HG02852 (cell line): ENCODE results near the gene CCDC136.
A peak's percentile ranks its signal among the peaks of the same experiment; 100 is the strongest.

Experiments
- ATAC-seq: cut with Tn5 transposase; IDR thresholded peaks from one replicate; pipeline ENCODE4 v1.9.1; 2021; ENCODE audit warnings: mild to moderate bottlenecking, moderate library complexity; ENCODE audit not compliant: unreplicated experiment

CCDC136 gene

DNA sequence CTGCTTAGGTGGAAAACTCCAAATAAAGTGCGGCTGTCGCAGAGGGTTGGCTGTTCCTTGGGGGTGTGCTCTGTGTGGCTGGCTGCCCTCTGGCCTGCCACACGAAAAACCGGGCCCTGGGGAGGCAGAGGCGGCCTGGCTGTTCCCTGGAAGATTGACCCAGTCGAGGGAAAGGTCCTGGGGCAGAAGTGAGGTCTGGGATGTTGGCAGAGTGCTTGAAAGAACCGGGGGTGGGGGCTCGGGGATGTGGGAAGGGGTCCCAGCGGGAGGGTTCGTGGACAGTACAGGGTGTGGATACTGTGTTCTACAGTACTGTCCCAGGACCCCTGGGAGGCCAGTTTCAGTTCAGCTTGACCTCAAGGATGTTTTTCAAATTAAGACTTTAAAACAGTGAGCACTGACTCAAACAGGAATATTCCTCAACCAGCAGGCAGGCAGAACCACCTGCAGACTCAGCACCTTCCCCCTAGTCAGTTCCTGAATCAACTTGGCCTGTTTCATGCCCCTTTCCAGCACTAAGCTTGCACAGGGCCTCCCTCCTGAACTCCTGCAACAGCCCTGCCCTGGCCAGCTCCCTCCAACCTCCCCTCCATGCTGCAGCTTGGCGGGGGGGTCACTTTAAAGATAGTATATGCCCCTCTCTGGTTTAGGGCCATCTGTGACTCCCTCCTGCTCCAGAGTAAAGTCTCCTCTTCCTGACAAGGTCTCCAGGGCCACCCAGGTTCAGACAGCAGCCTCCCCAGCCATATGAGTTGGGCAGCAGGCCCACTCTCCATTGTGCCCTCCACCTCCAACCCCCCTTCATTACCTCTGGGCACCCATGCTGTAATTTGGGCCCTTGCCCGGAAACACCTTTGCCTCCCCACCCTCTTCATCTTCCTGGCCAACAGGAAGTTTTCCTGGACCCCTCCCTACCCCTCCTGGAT lies 67.7 kb downstream of the CCDC136 start:
- no peak for ATAC-seq

DNA sequence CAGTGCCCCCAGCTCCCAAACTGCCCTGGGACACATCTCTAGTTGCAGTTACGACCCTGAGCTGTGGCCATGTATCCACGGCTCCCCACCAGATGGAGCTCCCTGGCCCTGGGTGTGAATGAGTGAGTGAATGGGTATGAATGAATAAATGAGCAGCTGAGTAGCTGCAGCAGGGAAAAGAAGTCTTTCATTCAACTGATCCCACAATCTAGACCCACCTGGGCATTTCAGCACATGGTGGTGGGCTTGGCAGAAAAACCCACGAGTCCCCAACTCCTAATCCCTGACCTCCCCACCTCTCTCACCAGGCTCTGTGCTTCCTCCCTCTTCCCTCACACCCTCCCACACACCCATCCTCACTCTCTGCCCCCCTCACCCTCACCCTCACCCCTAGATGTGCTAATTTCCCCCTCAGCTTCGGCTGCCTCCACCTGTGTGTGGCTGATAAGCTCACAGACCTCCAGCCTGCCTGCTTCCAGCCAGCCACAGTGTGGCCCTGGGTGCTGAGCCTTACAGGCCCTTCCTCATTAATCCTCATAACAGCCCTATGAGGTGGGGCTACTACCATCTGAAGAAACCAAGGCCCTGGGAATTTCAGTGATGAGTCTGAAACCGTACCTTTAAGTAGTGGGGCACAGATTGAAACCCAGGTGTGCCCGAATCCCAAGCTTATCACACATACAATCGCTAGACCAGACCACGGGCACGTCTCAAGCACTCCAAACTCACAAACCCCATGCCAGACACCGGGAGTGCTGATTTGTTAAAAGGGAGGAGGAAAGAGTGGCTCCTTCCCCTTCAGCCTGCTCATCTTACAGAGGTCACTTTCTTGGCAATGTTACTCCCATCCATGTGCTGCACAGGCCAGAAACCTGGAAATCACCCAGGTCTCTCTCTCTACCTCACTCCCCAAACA lies 68.6 kb downstream of the CCDC136 start:
- no peak for ATAC-seq

DNA sequence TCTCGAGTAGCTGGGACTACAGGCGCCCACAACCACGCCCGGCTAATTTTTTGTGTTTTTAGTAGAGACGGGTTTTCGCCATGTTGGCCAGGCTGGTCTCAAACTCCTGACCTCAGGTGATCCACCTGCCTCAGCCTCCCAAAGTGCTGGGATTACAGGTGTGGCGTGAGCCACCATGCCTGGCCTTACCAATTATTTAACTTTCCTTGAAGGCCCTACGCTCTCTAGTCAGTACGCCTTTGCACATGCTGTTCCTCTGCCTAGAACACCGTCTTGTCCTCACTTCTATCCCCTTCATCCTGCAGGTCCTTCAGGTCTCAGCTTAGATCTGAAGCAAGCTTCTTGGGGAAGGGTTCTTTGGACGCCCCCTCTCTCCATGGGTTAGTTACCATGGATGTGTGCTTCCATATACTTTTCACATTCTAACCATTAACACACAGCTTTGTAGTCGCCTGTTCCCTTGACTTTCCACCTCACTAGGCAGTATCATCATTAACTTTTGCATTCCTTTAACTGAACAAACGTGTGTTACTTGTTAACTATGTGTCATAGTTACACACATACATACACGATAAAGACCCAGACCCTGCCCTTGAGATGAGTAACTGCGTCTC lies 70.3 kb downstream of the CCDC136 start:
- ATAC-seq: no peak

DNA sequence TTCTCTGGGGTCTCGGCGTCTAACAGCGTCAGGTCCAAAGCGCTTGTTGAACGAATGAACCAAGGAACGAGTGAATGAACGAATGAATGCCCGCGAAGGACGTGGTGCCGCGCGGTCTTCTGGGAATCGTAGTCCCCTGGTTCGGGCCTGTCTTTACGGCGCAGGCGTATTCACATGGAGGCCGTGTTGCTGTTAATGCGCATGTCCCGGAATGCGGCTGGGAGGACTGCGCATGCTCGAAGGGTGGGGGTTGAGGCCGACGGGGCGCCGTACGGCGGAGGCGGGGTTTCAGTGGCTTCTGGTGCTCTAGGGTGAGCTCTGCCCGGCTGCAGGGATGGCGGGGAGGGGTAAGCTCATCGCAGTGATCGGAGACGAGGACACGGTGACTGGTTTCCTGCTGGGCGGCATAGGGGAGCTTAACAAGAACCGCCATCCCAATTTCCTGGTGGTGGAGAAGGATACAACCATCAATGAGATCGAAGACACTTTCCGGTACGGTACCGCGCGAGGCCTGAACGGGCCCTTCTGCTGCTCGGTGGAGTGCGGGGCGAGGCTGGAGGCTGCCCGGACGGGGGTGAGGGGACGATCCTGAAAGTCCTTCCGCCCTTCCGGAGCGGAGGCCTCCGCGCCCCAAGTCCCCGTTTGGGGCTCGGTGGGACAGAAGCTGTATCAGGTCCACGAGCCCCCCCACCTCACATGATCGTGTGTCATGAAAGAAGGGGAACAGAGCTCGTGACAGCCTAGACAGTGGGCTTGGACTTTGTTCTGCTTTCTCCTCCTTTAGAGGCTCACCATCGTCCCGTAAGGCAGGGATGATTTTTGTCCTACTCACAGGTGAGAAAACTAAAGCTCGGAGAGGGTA lies 71.0 kb downstream of the CCDC136 start, which contains the start of gene ATP6V1F:
ATP6V1F (plus strand) TSS at position 286 of the 862 bp plus-strand sequence; CDS start at position 335, 49 bp downstream.
- ATAC-seq: peak; percentile 84

DNA sequence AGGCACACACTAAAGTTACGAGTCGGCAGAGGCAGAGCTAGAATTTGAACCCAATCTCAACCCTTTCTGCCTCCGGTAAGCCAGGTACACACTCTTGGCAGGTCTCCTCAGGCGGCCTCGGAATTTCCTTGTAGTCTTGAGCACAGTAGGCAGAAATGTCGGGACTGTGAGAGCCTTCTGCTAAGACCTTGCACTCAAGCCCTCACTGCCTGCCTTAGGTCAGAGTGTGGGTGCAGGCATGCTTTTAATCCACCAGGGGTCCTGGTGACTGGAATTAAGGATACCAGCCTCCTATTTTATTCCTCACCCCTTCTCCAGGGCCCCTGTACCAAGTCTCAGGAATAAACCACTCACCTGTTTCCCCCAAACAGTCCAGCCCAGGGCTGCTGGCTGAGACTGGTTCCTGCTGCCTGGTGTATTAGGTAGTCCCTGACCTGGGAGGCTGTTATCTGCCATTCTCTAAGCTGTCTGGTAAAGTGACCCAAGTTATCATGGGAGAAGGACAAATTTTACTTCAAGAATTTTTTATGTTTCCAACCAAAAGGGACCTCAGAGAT lies 71.7 kb downstream of the CCDC136 start:
- ATAC-seq: peak; percentile 41

DNA sequence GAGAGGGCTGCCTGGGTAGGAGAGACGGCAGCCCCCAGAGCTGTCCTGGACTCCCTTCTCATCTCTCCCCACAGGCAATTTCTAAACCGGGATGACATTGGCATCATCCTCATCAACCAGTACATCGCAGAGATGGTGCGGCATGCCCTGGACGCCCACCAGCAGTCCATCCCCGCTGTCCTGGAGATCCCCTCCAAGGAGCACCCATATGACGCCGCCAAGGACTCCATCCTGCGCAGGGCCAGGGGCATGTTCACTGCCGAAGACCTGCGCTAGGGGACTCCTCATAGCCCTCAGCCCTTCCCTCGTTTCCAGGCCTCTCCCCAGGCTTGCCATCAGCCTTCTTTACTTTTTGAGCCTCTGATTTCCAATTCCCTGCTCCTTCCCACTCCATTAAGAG lies 73.5 kb downstream of the CCDC136 start:
- ATAC-seq: no peak

DNA sequence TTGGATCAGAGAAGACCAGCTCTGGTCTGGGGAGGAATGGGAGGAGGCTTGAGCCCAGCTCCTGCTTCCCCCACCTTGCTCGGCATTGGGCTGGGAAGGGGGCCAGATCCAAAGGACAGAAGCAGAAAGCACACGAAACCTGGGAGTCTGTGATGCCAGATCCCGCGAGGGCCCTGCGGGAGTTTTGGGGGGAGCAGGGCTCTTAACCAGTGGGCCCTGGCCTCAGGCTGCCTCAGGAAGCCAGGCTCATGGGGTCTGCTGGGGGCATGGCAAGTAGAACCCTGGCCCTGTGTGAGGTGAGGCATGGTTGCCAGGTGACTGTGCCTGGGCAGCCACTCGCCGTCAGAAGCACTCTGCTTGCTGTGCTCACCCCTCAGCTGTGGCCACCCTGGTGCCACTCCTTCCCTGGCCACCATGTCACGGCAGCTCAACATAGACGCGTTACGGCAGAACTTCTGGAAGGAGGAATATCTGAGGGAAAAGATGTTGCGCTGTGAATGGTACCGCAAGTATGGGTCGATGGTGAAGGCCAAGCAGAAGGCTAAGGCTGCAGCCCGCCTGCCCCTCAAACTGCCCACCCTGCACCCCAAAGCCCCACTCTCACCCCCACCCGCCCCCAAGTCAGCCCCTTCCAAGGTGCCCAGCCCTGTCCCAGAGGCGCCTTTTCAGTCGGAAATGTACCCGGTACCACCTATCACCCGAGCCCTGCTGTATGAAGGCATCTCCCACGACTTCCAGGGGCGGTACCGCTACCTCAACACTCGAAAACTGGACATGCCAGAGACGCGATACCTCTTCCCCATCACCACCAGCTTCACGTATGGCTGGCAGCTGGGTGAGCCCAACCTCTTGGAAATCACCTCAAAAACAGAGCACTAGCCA lies 74.5 kb downstream of the CCDC136 start:
- ATAC-seq: no peak

DNA sequence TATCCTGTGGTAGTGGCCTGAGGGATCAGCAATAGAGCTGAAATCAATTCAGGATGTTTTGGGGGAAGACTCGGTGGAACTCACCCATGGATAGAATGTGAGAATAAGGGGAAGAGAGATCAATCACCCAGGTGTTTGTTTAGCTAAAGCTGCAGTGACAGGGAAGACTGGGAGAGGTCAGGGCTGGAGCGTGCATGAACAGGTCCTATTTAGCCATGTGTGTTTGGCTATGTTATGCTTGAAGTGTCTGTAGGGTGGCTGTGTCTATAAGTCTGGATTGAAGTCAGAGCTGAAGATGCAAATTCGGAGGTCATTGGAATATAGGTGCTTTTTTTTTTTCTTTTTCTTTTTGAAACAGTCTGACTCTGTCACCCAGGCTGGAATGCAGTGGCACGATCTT lies 75.5 kb downstream of the CCDC136 start:
- ATAC-seq: no peak

DNA sequence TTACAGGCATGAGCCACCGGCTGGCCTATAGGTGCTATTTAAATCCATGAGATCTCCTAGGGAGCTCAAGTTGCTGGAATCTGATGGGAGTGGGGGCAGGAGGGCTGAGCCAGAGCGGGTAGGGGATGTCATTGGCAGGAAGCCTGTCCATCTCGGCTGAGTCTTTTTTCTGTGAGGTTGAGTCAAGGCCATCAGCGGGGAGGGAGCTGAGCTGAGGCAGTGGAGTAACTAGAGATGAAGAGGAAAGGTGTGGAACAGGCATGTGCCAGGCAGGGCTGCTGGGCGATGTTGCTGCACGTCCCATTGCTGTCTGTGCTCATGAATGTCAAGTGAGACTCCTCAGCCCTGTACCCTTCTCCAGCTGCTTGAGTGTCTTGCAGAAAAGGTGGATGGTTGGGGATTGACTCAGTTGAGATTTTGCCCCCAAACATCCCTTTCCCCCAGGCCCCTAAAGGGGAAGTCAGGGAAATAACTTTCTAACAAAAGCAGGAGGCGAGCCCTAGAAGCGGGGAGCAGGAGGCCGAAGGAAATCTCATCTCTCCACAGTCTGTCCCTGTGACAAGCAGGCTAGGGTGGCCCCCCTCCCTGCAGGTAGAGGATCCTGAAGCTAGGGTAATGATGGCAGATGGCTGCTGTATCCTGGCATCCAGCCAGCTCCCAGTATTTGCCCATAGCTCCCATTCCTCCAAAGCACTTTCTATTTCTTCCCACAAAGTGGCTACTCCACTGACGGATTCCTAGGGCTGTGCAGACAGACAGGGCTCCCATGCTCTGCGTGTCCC lies 76.3 kb downstream of the CCDC136 start:
- no peak for ATAC-seq

DNA sequence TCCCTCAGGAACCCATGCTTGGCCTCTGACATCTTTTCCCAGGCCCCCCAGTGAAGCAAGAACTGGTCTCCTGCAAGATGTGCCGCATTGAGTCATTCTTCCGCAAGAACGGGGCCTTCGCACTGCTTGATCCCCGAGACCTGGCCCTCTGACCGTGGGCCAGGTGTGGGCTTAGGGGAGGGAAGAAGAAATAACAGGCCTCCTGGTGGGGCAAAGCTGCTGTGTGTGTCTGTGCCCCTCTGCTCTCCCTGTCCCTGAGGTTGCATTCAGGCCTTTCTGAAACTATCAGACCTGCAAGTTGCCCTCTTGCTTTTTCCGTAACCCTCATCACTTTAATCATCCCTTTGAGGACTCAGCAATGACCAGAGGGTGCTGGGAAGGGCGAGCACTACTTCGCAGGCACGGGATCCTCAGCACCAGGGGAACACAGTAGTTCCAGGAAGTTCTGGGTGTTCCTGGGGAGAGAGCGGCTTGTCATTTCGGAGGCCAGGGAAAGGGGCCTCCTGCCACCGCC lies 76.9 kb downstream of the CCDC136 start:
- ATAC-seq: no peak

DNA sequence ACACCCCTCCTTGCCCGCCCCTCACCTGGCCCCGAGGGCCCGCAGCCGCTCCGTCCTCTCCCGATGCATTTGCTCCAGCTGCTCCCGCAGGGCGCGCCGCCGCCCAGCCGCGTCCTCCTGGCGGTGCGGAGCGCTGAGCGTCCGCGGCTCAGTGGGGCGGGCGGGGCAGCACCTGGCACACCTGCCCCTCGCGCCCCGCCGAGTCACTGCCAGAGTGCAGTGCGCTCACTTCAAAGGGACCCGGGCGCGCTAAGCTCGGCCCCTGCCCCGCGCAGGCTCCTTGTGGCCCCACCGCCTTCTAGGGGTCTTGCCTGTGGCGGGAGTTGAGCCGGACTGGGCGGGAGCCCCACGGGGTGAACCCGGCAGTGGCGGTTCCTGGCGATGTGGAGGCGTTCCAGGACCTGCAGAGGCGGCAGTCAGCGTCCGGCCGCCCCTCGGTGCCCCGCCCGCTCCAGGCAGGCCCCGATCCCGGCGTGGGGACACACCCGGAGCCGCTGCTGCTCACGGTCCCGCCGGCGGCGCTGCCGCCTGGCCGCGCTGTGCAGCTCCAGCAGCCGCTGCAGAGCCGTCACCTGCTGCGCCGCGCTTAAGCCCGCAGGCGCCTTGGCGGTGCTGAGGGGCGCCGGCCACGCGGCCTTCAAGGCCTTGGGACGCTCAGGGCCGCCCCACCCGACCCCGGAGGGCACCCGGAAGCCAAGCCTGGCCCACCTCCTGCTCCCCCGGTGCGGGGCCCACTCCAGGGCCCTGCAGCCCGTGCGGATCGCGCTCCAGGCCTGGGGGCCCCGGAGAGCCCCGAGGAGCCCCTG lies 77.6 kb downstream of the CCDC136 start:
- ATAC-seq: peak; percentile 64

DNA sequence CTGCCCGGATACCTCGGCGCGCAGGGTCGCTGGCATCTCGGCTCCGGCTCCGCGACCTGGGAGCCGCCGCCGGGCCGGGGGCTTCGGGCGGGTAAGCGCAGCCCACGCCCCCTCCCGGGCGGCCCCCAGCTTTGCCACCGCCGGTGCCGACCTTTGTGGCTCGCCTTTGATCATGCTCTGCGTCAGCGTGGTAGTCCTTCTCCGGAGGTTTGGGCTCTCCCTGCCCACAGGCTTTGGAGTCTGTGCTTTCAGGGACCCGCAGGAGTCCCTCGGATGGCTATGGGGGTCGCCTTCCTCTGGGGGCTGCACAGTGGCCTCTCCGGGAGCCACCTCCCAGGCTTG lies 78.1 kb downstream of the CCDC136 start:
- peak; percentile 16 for ATAC-seq

DNA sequence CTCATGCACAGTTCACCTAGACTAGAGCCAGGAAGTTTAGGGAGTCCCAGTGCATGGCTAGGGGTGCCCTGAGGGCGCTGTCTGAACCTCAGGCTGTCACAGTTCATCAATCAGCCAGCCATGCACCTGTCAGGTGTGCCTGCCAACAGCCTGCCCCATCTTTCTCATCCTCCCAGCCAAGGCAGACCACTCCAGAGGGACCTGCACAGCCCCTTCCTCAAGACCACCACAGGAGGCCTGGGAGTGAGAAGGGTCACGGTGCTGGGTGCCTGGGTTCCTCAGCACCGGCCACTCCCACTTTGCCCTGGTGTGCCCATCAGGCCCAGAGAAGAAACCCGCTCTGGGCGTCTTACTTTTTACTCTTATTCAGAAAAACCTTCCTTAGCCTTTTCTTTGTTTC lies 79.3 kb downstream of the CCDC136 start:
- ATAC-seq: no peak
